ENCODE results near the gene PAK6.
A peak's percentile ranks its signal among the peaks of the same experiment; 100 is the strongest.

Gene PAK6

DNA sequence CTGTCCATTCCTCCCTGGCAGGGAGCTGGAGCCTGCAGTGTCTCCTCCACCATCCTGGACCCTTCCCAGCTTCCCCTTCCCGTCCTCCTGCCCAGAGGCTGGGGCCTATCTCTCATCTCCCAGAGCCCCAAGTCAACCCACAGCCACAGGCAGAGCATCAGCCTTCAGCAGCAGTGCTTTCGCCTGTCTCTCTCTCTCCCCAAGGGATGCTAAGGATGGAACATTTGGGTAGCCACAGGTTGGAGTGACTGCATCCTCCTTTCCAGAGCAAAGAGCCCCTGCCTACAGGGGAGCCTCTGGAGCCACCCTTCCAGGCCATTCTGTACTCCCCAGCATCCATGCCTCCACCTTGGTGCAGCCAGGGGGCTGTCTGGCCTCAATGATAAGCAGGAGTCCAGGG lies 64.7 kb downstream of the PAK6 start:
- H3K9me3 ChIP-seq = no peaks in the 10 kb centered on the region
- TF ChIP-seq, protein P1, sequence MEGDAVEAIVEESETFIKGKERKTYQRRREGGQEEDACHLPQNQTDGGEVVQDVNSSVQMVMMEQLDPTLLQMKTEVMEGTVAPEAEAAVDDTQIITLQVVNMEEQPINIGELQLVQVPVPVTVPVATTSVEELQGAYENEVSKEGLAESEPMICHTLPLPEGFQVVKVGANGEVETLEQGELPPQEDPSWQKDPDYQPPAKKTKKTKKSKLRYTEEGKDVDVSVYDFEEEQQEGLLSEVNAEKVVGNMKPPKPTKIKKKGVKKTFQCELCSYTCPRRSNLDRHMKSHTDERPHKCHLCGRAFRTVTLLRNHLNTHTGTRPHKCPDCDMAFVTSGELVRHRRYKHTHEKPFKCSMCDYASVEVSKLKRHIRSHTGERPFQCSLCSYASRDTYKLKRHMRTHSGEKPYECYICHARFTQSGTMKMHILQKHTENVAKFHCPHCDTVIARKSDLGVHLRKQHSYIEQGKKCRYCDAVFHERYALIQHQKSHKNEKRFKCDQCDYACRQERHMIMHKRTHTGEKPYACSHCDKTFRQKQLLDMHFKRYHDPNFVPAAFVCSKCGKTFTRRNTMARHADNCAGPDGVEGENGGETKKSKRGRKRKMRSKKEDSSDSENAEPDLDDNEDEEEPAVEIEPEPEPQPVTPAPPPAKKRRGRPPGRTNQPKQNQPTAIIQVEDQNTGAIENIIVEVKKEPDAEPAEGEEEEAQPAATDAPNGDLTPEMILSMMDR (IDR thresholded peaks at IDR 0.05; ENCODE audit: low read depth, low read length) = no peak

GRCh38 chr15:40305281-40305680 lies 66.4 kb downstream of the PAK6 start:
- Histone ChIP-seq H3K4me1 (peaks cover 14% of the 10 kb centered on the region), H3K9me3 (no peaks in the 10 kb centered on the region), H3K36me3 (no peaks in the 10 kb centered on the region), H3K4me3 (ENCODE audit: low read depth, low read length) (no peak overlapping the region), H3K27me3 (no peaks in the 10 kb centered on the region)
- TF ChIP-seq, protein P1 (IDR thresholded peaks at IDR 0.05; ENCODE audit: low read depth, low read length) = no peak
- DNase-seq = no peak

More for the DNA sequence above, 64.7 kb downstream of the PAK6 start:
- H3K36me3 ChIP-seq = no peaks in the 10 kb centered on the region
- peaks cover 14% of the 10 kb centered on the region for H3K4me1 ChIP-seq
- H3K27me3 ChIP-seq = no peaks in the 10 kb centered on the region
- no peak overlapping the region for H3K4me3 ChIP-seq (ENCODE audit: low read depth, low read length)
- no peak for DNase-seq

GRCh38 chr15:40306371-40306770 lies 67.5 kb downstream of the PAK6 start:
- Histone ChIP-seq H3K9me3 (no peaks in the 10 kb centered on the region), H3K4me1 (peaks cover 11% of the 10 kb centered on the region), H3K36me3 (no peaks in the 10 kb centered on the region), H3K27me3 (no peaks in the 10 kb centered on the region), H3K4me3 (ENCODE audit: low read depth, low read length) (no peak overlapping the region)
- no peak for DNase-seq
- TF ChIP-seq, protein P1 (IDR thresholded peaks at IDR 0.05; ENCODE audit: low read depth, low read length) = no peak

GRCh38 chr15:40306908-40307307 lies 68.0 kb downstream of the PAK6 start:
- no peak overlapping the region for H3K4me3 ChIP-seq (ENCODE audit: low read depth, low read length)
- H3K36me3 ChIP-seq = no peaks in the 10 kb centered on the region
- no peaks in the 10 kb centered on the region for H3K27me3 ChIP-seq
- peaks cover 6% of the 10 kb centered on the region for H3K4me1 ChIP-seq
- TF ChIP-seq, protein P1 (IDR thresholded peaks at IDR 0.05; ENCODE audit: low read depth, low read length) = no peak
- DNase-seq = no peak
- no peaks in the 10 kb centered on the region for H3K9me3 ChIP-seq

DNA sequence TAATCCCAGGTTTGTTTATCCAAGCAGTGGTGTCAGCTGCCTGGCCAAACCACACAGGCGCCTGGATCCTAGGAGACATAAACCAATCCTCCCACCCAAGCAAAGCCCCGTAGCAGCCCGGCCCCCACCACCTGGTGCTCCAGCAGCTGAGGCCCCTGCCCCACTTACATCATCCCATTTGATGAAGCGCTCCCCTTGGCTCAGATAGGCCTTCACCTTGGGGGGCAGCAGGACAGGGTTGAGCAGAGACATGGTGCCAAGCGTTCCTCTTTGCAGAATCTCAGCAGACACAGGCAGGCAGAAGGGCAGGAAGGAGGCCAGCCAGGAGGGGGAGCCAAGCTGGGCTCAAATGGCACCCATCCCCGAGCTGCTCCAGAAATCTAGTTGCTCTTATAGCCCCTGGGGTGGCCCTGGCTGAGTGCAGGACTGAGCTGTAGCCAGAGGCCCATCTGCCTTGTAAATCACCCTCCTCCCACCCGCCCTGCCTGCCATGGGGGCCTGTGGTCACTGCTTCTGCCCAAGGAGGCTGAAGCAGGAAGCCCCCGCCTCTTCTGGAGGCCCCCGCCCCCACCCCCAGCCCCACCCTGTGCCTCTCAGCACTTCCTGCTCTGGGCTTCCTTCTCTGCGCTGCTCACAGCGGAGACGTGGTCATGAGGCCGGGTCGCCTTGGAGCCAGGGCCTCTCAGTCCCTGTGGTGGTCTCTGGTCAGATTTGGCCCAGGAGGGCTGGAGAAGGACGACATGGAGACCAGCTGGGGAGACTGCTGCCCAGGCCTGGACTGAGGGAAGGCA lies 68.8 kb downstream of the PAK6 start, which contains the start of gene PLCB2:
PLCB2 (minus strand) TSS at position 515 of the 791 bp plus-strand sequence; CDS start at position 252, 263 bp downstream.
- no peaks in the 10 kb centered on the region for H3K36me3 ChIP-seq
- no peak within 1 kb of the TSS for H3K4me3 ChIP-seq (ENCODE audit: low read depth, low read length)
- peak; percentile 45 for DNase-seq
- no peaks in the 10 kb centered on the region for H3K9me3 ChIP-seq
- no peaks in the 10 kb centered on the region for H3K4me1 ChIP-seq
- no peaks in the 10 kb centered on the region for H3K27me3 ChIP-seq
- TF ChIP-seq, protein P1 (IDR thresholded peaks at IDR 0.05; ENCODE audit: low read depth, low read length) = peak; percentile 37

GRCh38 chr15:40309344-40309862 lies 70.5 kb downstream of the PAK6 start:
- H3K4me3 ChIP-seq (ENCODE audit: low read depth, low read length) = no peak overlapping the region
- H3K36me3 ChIP-seq = no peaks in the 10 kb centered on the region
- no peak for DNase-seq
- H3K27me3 ChIP-seq = no peaks in the 10 kb centered on the region
- H3K9me3 ChIP-seq = no peaks in the 10 kb centered on the region
- TF ChIP-seq, protein P1 (IDR thresholded peaks at IDR 0.05; ENCODE audit: low read depth, low read length) = no peak
- no peaks in the 10 kb centered on the region for H3K4me1 ChIP-seq
